Peyer's patch (tissue), 4 donors: ENCODE results near the gene RAD51B.

ENCODE experiments used
- CTCF ChIP-seq, 6 experiments: fragments of 450-650 bp in 4 of 6; fragments of 200-600 bp in 2 of 6; sonication (generic) in 1 of 6; IDR thresholded peaks; one replicate each; pipeline ENCODE4 v1.5.1; 2017 to 2019; ENCODE audit warnings: antibody characterized with exemption in 6 of 6, mild to moderate bottlenecking in 3 of 6, moderate library complexity in 1 of 6
- POLR2A ChIP-seq, 2 donors: fragments of 450-650 bp; IDR thresholded peaks; one replicate each; pipeline ENCODE4 v1.5.1; 2017; ENCODE audit warnings: antibody characterized with exemption in 2 of 2, mild to moderate bottlenecking in 2 of 2, moderate library complexity in 2 of 2

- TF ChIP-seq CTCF (IDR thresholded peaks at IDR 0.05) = no peak
- TF ChIP-seq POLR2A (IDR thresholded peaks at IDR 0.05) = no peak
Observed at GRCh38 chr14:68373847-68374444, 554.4 kb downstream of the RAD51B start.
